ES-I3 (cell line): ENCODE data around the gene ZMYND8.
"Not testable (repeated sequence)": the region's sequence is repeated elsewhere in the genome, so short reads cannot be mapped to it uniquely, and the experiment has no call there.

ENCODE experiments used
- H3K36me3 ChIP-seq: 2 replicates; pipeline ENCODE4 v1.6.1; 2013; ENCODE audit warnings: mild to moderate bottlenecking, low read length, control low read depth, moderate library complexity; ENCODE audit not compliant: insufficient read depth
- H3K4me1 ChIP-seq: 2 replicates; pipeline ENCODE4 v1.6.1; 2013; ENCODE audit warnings: mild to moderate bottlenecking, control low read depth, low read length; ENCODE audit not compliant: insufficient read depth
- H3K9ac ChIP-seq: 2 replicates; pipeline ENCODE4 v1.6.1; 2013; ENCODE audit warnings: low read depth, mild to moderate bottlenecking, low read length, moderate library complexity
- H3K9me3 ChIP-seq: 2 replicates; pipeline ENCODE4 v1.6.1; 2013; ENCODE audit warnings: mild to moderate bottlenecking, low read length, moderate library complexity; ENCODE audit not compliant: control insufficient read depth, insufficient read depth

The ZMYND8 gene

GRCh38 chr20:47195573-47195972, 160.9 kb downstream of the ZMYND8 start:
- Histone ChIP-seq H3K4me1 (no peaks in the 10 kb centered on the region), H3K36me3 (no peaks in the 10 kb centered on the region), H3K9ac (no peak overlapping the region), H3K9me3 (no peaks in the 10 kb centered on the region)

DNA sequence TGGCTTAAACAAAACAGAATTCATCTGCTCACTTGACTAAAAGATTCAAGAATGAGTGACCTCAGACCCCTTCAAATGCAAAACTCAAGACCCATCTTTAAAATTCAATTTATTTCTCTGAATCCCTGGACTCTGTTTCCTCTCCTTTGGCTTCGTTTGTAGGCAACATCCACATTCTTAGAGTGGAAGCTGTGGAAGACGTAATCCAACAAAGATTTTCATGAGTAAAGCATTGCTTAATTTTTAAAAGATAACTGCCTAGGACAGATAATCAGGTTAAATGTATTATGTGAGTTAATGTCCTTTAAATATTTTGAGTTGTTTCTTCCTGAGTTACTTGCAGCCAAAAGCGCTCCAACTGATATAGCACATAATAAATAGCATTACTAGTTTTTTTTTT, 164.5 kb downstream of the ZMYND8 start:
- Histone ChIP-seq H3K4me1 (no peaks in the 10 kb centered on the region), H3K9ac (no peak overlapping the region), H3K9me3 (no peaks in the 10 kb centered on the region), H3K36me3 (no peaks in the 10 kb centered on the region)

DNA sequence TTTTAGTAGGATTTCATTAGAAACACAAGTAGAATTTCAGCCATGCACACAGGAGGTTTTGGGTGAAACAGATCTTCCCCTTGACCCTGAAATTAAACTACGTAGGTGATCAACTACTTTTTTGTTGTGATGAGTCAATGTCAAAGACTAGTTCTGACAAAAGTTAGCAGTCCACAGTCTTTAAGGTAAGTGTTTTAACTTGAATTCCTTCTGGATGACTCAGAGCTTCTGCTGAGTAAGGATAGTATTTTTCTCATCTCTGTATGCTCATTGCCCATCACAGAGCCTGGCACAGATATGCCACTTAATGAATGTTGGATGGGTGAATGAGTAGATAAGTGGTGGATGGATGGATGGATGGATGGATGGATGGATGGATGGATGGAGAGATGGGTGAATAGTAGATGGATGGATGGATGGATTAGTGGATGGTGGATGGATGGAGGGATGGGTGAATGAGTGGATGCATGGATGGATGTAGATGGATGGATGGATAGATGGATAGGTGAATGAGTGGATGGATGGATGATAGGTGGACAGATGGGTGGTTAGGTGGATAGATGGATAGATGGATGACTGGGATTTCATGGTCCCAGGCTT, 165.3 kb downstream of the ZMYND8 start:
- H3K4me1 ChIP-seq: no peaks in the 10 kb centered on the region
- no peaks in the 10 kb centered on the region for H3K9me3 ChIP-seq
- no peak overlapping the region for H3K9ac ChIP-seq
- H3K36me3 ChIP-seq: no peaks in the 10 kb centered on the region

DNA sequence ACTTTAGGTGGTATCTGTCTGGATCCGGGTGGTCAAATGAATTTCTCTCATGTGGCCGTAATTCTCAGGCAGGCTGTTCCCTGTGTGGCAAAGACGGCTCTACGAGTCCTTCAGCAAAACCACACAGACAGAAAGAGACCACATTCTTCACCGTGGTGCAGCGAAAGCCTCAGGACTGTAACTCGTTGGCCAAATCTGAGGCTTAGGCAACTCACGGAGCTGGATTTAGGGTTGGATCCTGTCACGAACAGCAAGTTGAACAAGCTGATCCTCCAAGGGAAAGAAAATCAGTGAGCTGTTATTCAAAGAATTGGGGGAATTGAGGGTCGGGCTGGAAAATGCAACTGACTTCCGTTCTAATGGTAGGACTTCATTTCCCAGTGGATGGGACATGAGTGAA, 167.4 kb downstream of the ZMYND8 start:
- H3K36me3 ChIP-seq: no peaks in the 10 kb centered on the region
- no peaks in the 10 kb centered on the region for H3K9me3 ChIP-seq
- no peaks in the 10 kb centered on the region for H3K4me1 ChIP-seq
- no peak overlapping the region for H3K9ac ChIP-seq

DNA sequence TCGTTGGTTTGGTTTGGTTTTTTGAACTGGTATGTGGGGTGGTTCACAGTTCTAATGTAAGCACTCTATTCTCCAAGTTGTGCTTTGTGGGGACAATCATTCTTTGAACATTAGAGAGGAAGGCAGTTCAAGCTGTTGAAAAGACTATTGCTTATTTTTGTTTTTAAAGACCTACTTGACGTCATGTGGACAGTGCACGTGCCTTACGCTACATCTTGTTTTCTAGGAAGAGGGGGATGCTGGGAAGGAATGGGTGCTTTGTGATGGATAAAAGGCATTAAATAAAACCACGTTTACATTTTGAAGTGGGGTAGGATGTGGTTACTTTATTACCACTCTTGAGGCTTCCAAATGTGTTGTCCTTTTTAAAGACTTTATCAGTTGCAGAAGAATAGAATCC, 168.0 kb downstream of the ZMYND8 start:
- no peaks in the 10 kb centered on the region for H3K36me3 ChIP-seq
- H3K9ac ChIP-seq: no peak overlapping the region
- H3K4me1 ChIP-seq: no peaks in the 10 kb centered on the region
- H3K9me3 ChIP-seq: no peaks in the 10 kb centered on the region

- no peaks in the 10 kb centered on the region for H3K4me1 ChIP-seq
- H3K9ac ChIP-seq: no peak overlapping the region
- H3K9me3 ChIP-seq: no peaks in the 10 kb centered on the region
- H3K36me3 ChIP-seq: no peaks in the 10 kb centered on the region
These were observed 168.9 kb downstream of the ZMYND8 start for GRCh38 chr20:47187450-47188195.

DNA sequence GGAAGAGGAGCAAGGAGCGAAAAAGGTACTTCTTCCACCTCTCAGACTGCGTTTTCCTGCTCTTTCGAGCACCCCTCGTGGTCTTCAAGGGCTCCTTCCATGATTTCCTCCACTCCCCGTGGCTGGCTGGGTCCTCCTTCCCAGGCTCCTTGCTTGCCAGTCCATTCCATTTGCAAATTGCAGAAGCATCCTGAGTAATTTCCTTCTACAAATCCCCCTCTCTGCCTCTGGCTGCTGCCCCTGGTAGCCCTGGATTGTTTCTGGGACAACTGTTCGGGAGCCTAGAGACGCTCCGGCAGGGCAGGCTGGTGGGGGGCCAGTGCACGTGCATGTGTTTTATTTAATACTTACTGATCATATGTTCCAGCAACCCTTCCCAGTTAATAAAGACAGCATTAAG, 173.1 kb downstream of the ZMYND8 start:
- Histone ChIP-seq H3K4me1 (no peaks in the 10 kb centered on the region), H3K9me3 (no peaks in the 10 kb centered on the region), H3K36me3 (no peaks in the 10 kb centered on the region), H3K9ac (no peak overlapping the region)

GRCh38 chr20:47181056-47181862, 175.2 kb downstream of the ZMYND8 start:
- Histone ChIP-seq H3K9me3 (no peaks in the 10 kb centered on the region), H3K9ac (no peak overlapping the region), H3K36me3 (no peaks in the 10 kb centered on the region), H3K4me1 (no peaks in the 10 kb centered on the region)

- Histone ChIP-seq H3K4me1 (no peaks in the 10 kb centered on the region), H3K9me3 (no peaks in the 10 kb centered on the region), H3K9ac (no peak overlapping the region), H3K36me3 (no peaks in the 10 kb centered on the region)
These were observed 177.2 kb downstream of the ZMYND8 start for GRCh38 chr20:47179267-47179666.

DNA sequence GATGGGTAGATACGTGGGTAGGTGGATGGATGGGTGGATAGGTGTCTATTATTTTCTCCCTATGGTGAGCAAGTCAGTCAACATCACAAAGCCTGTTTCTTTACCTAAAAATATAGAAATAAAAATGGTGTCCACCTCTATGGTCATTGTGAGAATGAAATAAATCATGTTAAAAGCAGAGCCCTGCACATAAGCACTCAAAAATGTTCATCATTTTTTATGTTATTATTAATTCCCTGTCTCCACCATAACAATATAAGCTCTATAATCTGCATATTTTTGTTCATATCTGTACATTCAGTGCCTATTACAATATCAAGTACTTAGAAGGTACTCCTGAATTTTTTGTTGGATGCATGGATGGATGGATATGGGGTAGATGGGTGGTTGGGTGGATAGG, 177.6 kb downstream of the ZMYND8 start:
- Histone ChIP-seq H3K9me3 (no peaks in the 10 kb centered on the region), H3K9ac (no peak overlapping the region), H3K4me1 (no peaks in the 10 kb centered on the region), H3K36me3 (no peaks in the 10 kb centered on the region)

- no peak overlapping the region for H3K9ac ChIP-seq
- H3K4me1 ChIP-seq: no peaks in the 10 kb centered on the region
- no peaks in the 10 kb centered on the region for H3K36me3 ChIP-seq
- no peaks in the 10 kb centered on the region for H3K9me3 ChIP-seq
These were observed 178.2 kb downstream of the ZMYND8 start for GRCh38 chr20:47178277-47178676.

DNA sequence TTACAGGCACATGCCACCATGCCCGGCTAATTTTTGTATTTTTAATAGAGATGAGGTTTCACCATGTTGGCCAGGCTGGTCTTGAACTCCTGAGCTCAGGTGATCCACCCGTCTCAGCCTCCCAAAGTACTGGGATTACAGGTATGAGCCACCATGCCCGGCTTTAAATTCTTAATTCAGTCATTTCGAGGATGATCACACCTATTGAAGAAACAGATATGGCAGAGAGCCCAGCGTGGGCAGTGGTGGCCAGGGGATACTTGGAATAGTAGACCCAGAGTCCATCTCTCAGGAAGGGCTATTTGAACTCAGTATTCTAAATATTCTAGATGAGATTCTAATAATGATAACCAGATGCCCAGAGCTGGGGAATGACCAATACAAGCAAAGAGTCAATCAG, 180.3 kb downstream of the ZMYND8 start:
- not testable (repeated sequence) for H3K9ac ChIP-seq, H3K9me3 ChIP-seq, H3K4me1 ChIP-seq, H3K36me3 ChIP-seq

DNA sequence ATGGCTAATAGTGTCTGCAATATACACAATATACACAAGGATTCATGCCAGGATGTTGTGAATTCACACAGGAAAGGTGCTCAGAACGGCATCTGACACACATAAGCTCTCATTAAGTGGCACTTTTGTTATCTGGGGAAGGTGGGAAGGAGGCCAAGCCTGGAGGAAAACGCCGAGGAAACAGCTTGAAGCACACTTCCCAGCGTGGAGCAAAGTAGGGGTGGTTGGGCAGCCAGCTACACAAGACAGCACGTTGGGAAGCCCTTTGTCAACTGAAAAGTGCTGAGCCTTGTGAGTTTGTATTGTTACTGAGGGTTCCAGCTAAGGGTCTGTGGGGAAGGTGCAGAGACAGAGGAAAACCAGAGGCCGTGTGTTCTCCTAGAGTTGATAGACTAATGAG, 181.0 kb downstream of the ZMYND8 start:
- Histone ChIP-seq H3K9me3 (no peaks in the 10 kb centered on the region), H3K36me3 (no peaks in the 10 kb centered on the region), H3K4me1 (no peaks in the 10 kb centered on the region), H3K9ac (no peak overlapping the region)

DNA sequence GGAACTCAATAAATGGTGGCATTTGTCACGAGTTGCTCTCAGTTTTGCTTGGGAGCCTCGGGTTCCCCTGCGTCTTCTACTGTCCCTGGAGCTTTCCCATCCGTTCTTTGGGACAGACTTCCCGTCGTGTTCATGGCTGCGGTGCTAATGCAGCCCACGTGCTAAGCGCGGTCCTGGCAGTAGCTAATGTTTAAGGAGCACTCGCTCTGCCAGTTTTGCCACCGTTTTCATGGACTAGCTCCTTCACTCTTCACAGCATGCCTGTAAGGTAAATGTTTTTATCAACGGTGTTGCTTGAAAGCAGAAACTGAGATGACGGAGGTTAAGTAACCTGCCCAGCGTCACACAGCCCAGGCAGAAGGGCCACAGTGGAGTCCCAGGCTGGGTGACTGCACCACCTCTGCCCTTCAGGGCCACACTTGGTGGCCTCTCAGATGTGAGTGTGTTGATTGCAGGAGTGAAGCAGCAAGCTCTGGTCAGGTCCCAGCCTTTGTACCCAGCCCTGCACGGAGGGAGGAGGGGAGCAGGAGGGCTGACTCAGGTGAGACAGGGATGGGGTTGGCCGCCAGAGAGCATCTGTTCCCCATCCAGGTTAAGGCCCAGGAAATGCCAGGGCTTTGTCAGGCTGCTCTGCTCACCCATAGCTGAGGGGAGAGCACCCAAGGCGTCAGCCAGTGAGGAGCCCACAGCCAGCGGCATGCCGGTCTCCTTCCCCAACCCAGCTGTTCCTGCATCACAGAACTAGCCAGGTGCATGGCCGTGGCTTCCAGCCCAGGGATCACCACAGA, 181.8 kb downstream of the ZMYND8 start:
- H3K4me1 ChIP-seq: no peaks in the 10 kb centered on the region
- no peaks in the 10 kb centered on the region for H3K36me3 ChIP-seq

More for the DNA sequence above, 181.8 kb downstream of the ZMYND8 start:
- no peak overlapping the region for H3K9ac ChIP-seq
- H3K9me3 ChIP-seq: no peaks in the 10 kb centered on the region
